GM18502 (cell line): ENCODE results near the gene GGT5.
"Not testable (repeated sequence)": the region's sequence is repeated elsewhere in the genome, so short reads cannot be mapped to it uniquely, and the experiment has no call there.

ENCODE experiments used
- ATAC-seq: cut with Tn5 transposase; IDR thresholded peaks from one replicate; pipeline ENCODE4 v1.9.1; 2021; ENCODE audit warnings: mild to moderate bottlenecking; ENCODE audit not compliant: unreplicated experiment, poor library complexity

GGT5 gene

GRCh38 chr22:24185501-24186351, 59.2 kb downstream of the GGT5 start:
- no peak for ATAC-seq

- no peak for ATAC-seq
Observed at GRCh38 chr22:24185001-24185500, 59.8 kb downstream of the GGT5 start.

DNA sequence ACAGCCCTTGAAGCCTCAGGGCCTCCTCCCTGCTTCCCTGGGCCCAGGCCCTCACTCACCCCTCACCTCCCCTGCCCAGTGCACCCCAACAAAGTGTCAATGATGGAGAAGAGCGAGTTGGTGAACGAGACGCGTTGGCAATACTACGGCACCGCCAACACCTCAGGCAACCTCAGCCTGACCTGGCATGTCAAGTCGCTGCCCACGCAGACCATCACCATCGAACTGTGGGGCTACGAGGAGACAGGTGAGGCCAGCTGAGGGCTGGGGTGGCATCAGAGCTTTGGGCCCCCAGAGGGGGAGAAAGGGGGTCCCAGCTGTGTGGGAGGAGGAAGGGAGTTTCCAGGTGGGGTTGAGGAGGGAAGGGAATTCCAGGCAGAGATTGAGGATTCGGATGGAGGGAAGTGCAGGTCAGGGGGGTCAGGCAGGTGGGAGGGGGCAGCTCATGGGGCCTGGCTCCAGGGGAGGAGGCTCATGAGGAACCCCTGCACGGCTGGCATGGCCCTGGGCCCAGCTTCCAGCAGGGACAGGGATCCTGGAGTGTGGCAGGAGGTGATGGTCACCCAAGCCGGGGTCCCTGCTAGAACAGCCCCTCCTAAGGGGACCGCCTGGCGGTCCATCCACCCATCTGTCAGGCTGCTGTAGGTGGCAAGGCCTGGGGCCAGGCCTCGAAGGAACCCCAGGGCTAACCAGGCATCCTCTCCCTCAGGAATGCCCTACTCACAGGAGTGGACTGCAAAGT, 60.7 kb downstream of the GGT5 start:
- no peak for ATAC-seq

DNA sequence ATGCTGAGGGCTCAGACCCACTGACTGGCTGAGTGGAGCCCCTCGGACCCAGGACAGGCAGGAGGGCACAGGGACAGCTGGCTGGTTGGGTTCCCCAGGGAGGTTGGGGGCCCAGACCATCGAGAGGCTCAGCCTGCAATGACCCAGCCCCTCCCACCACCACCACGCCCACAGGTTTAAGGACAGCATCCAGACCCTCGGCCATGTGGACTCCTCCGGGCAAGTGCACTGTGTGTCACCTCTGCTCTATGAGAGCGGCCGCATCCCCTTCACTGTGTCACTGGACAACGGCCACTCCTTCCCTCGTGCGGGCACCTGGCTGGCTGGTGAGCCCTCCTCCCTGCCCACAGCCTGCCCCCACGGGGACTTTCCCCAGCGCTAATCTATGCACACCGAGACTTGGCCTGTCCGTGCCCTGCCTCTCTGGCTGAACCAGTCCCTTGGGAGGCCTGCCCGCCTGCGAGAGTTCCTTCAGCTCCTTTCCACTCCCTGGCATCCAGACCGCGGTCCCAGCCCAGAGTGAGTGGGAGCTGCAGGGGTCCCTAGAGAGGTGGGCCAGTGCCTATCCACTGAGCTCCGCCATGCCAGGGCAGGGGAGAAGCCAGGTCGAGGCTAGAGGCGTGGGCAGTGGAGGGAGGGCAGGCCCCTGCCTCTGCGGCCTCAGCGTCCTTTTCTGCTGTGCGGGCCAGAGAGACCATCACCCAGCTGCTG, 61.4 kb downstream of the GGT5 start:
- no peak for ATAC-seq

DNA sequence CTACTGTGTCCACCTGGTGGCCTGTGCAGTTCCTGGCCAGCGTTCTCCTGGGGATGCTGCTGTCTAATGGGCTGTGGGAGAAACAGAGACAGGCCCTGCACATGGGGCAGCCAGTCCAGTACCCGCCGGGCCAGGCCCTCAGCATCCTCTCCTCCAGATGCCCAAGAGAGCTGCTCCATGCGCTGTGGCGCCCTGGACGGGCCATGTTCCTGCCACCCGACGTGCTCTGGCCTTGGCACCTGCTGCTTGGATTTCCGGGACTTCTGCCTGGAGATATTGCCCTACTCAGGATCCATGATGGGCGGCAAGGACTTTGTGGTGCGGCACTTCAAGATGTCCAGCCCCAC, 62.0 kb downstream of the GGT5 start:
- not testable (repeated sequence) for ATAC-seq

DNA sequence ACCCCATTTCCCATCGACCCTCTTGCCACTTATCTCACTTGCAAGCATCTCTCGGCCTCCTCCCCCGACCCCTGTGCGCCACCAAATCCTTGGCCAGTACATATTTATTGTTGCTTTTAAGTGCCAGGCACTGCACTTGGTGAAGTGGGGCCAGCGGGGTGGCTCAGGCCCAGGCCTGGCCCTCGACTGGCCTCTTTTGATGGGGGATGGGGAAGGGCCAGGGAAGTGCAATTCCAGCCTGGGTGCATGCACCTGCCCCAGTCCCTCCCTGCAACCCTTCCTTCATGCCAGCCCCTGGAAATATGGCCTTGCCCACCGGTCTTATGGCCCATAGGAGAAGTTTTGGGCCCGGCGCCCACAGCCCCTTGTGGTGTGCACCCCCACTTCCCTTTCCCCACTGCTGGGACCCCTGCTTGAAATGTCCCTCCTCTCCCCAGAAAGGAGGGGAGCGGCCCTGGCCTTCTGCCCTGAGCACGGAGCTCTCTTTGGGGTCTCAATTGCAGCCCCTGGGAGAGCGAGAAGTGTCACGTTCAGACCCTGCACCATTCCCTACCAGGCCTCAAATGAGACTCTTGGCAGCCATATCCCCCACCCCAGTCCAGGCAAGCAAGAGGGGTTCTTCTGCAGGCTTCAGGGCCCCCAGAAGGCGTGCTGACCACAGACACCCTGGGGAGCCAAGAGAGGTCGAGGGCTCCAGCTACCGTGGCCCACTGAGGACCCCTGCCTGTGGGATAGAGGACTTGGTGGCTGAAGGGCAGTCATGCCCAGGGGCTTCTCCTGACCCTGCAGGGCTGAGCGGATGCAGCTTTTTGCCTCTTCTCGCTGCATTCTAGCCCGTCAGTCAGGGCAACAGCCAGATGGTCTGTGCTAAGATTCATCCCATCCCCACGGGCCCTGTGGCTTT, 62.6 kb downstream of the GGT5 start:
- ATAC-seq = no peak

DNA sequence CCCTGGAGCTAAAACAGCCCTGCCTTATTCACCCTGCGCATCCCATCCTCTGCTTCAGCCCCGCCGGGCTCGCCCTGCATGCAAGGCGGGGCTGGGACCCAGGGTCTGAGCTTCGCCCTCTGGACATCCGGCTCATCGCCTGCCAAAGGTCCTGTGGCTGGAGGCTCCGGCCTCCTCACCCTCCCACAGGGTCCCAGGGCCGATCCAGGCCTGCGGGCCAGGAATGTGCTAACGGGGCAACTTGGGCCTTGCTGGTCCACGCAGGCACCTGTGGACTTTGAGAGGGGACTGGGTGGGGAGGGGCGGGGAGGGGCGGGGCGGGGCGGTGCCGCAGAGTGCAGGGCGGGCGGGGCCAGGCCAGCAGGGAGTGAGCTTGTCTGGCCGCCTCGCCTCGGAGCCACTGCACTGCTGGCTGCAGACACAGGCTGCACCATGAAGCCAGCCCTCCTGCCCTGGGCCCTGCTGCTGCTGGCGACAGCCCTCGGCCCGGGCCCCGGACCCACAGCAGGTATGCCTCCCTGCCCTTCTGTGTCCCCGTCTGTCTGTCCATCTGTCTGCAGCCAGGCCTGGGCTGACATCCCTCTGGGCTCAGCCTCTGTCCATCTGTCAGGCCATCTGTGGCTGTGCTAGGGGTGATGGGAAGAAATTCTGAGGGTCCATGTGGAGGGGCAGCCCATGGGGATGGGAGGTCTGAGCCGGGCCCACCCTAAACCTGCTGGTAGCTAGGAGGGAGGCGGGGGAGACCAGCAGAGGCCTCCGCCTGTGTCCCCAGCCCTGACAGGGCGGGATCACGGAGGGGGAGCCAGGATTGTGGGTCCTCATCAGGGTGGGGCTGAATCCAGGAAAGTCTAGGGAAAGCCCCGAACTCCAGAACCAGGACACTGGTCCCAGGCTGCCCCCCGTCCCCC, 63.5 kb downstream of the GGT5 start, which contains the start of gene SUSD2:
Gene SUSD2 (plus strand): TSS at position 400 of the 908 bp plus-strand sequence. CDS start 33 bp downstream, at position 433.
- no peak for ATAC-seq

DNA sequence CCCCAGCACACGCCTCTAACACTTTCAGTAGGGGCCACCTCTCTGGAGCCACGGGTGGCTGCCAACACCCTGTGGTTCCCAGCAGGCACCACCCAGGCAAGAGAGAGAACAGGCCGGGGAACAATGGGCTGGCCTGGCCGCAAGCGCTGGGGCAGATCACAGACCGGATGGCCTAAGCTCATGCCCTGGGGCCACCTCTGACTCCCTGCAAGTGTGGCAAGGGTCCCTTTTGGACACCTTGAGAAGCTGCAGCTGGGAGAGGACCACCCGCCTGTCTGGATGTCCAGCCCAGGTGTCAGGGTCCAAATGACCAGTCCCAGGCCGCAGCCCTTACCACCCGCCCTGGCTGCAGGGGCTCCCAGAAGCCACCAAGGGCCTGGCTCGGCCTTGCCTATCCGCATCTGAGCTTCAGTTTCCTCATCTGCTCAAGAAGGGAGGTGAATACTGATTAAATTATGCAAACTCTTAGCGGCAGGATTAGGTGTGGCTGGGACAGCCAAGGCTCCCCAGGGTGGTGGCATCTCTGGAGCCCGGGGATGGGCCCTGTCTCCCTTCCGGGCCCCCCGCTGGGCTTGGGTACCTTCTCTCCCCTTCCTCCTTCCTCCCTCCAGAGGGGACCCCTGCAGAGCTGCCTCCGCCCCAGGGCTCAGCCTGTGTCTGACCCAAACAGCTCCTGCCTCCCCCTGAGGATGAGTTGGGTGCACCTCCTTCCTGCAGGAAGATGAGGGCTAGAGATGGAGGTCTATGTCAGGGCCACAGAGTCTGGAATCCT, 64.4 kb downstream of the GGT5 start:
- ATAC-seq = no peak

- no peak for ATAC-seq
Observed at GRCh38 chr22:24179478-24180210, 65.2 kb downstream of the GGT5 start.

GRCh38 chr22:24178502-24179440, 66.1 kb downstream of the GGT5 start:
- ATAC-seq = no peak

GRCh38 chr22:24178021-24178431, 66.9 kb downstream of the GGT5 start:
- ATAC-seq = no peak

GRCh38 chr22:24177456-24177855, 67.4 kb downstream of the GGT5 start:
- ATAC-seq = no peak

GRCh38 chr22:24177045-24177444, 67.8 kb downstream of the GGT5 start:
- ATAC-seq = no peak

GRCh38 chr22:24176630-24177029, 68.3 kb downstream of the GGT5 start:
- ATAC-seq = no peak

DNA sequence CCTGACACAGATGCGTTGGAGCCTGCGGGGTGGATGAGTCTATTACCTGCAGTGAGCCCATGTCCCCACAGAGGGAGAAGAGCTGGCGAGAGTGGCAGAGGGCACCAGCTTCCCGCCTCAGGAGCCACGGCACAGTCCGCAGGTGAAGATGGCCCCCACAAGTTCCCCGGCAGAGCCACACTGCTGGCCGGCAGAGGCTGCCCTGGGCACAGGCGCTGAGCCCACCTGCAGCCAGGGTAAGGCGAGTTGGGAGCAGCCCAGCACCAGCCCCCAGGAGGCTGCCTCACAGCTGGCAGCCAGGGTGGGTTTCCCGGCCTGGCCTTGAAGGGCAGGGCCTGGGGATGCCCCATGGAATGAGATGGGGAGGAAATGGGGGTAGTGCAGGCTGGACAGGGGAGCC, 68.8 kb downstream of the GGT5 start:
- no peak for ATAC-seq

GRCh38 chr22:24175160-24175808, 69.6 kb downstream of the GGT5 start:
- no peak for ATAC-seq
